HEK293 (cell line): ENCODE data around the gene XK.

Experiments used
- CTCF ChIA-PET: fragments of 350-600 bp; formaldehyde crosslinking; extraction: SDS; loops from one replicate; lab custom pipeline; 2021; ENCODE audit warnings: antibody characterized with exemption; lab: Yijun Ruan, JAX
- POLR2A ChIA-PET: fragments of 300-600 bp; formaldehyde crosslinking; extraction: SDS; loops from one replicate; lab custom pipeline; 2020; ENCODE audit warnings: antibody characterized with exemption, inconsistent platforms; lab: Yijun Ruan, JAX
- H3K27ac ChIP-seq: fragments of 200-500 bp; sonication (Bioruptor generic); 2 replicates; pipeline ENCODE4 v1.5.1; 2014; ENCODE audit warnings: low read depth, low read length, control low read depth, inconsistent platforms; ENCODE audit errors: extremely low read depth
- H3K36me3 ChIP-seq, 2 experiments: fragments of 200-500 bp in 1 of 2; sonication (Bioruptor generic) in 1 of 2; 1 replicate in 1 of 2; 2 replicates in 1 of 2; pipeline ENCODE4 v1.5.1; 2014 to 2017; ENCODE audit warnings: inconsistent platforms in 2 of 2, low read length in 2 of 2; ENCODE audit not compliant: control insufficient read depth in 2 of 2, insufficient read depth in 1 of 2
- H3K4me1 ChIP-seq: fragments of 200-500 bp; sonication (Bioruptor generic); 2 replicates; pipeline ENCODE4 v1.5.1; 2014; ENCODE audit warnings: mild to moderate bottlenecking, low read length, inconsistent platforms; ENCODE audit not compliant: control insufficient read depth, insufficient read depth
- H3K4me3 ChIP-seq: 2 replicates; pipeline ENCODE4 v1.5.1; 2011; ENCODE audit warnings: low read depth, mild to moderate bottlenecking, control low read depth, low read length, moderate library complexity
- H3K9me3 ChIP-seq: fragments of 200-500 bp; sonication (Bioruptor generic); 2 replicates; pipeline ENCODE4 v1.5.1; 2014; ENCODE audit warnings: low read depth, low read length, inconsistent platforms; ENCODE audit not compliant: control insufficient read depth, insufficient read depth
- HOXA7 ChIP-seq: sonication (generic); formaldehyde crosslinking; IDR thresholded peaks from 2 replicates; pipeline ENCODE4 v1.8.1; 2022; ENCODE audit warnings: missing genetic modification reagents, borderline replicate concordance
- OSR2 ChIP-seq: fragments of 450-650 bp; formaldehyde crosslinking; IDR thresholded peaks from 2 replicates; pipeline ENCODE4 v1.5.1; 2016; ENCODE audit warnings: missing biosample characterization, missing genetic modification characterization
- RBAK ChIP-seq: fragments of 450-650 bp; formaldehyde crosslinking; IDR thresholded peaks from 2 replicates; pipeline ENCODE4 v1.5.1; 2016; ENCODE audit warnings: missing biosample characterization, missing genetic modification characterization
- REPIN1 ChIP-seq: fragments of 450-650 bp; formaldehyde crosslinking; IDR thresholded peaks from 2 replicates; pipeline ENCODE4 v1.5.1; 2017; ENCODE audit warnings: missing biosample characterization, missing genetic modification characterization, low read depth
- SETDB1 ChIP-seq: IDR thresholded peaks from one replicate; pipeline ENCODE4 v1.6.1; 2017; ENCODE audit warnings: mild to moderate bottlenecking, low read length, moderate library complexity, mixed read lengths; ENCODE audit not compliant: insufficient read length
- ZBTB20 ChIP-seq: fragments of 450-650 bp; formaldehyde crosslinking; IDR thresholded peaks from 2 replicates; pipeline ENCODE4 v1.5.1; 2016; ENCODE audit warnings: missing biosample characterization, missing genetic modification characterization
- ZNF132 ChIP-seq: fragments of 450-650 bp; formaldehyde crosslinking; IDR thresholded peaks from 2 replicates; pipeline ENCODE4 v1.5.1; 2017; ENCODE audit warnings: missing biosample characterization, missing genetic modification characterization, borderline replicate concordance
- ZNF140 ChIP-seq: fragments of 450-650 bp; formaldehyde crosslinking; IDR thresholded peaks from 2 replicates; pipeline ENCODE4 v1.5.1; 2016; ENCODE audit warnings: missing biosample characterization, missing genetic modification characterization
- ZNF19 ChIP-seq: fragments of 450-650 bp; formaldehyde crosslinking; IDR thresholded peaks from 2 replicates; pipeline ENCODE4; 2016; ENCODE audit warnings: missing biosample characterization, missing genetic modification characterization, low read depth
- ZNF2 ChIP-seq: fragments of 450-650 bp; formaldehyde crosslinking; IDR thresholded peaks from 2 replicates; pipeline ENCODE4 v1.5.1; 2016; ENCODE audit warnings: missing biosample characterization, missing genetic modification characterization
- ZNF221 ChIP-seq: fragments of 450-650 bp; formaldehyde crosslinking; IDR thresholded peaks from 2 replicates; pipeline ENCODE4 v1.5.1; 2017; ENCODE audit warnings: missing biosample characterization, missing genetic modification characterization, borderline replicate concordance
- ZNF292 ChIP-seq: fragments of 450-650 bp; formaldehyde crosslinking; IDR thresholded peaks from 2 replicates; pipeline ENCODE4 v1.5.1; 2016; ENCODE audit warnings: low read depth, missing biosample characterization, missing genetic modification characterization, borderline replicate concordance
- ZNF394 ChIP-seq: fragments of 450-650 bp; formaldehyde crosslinking; IDR thresholded peaks from 2 replicates; pipeline ENCODE4 v1.5.1; 2016; ENCODE audit warnings: missing biosample characterization, missing genetic modification characterization, mild to moderate bottlenecking, moderate library complexity, borderline replicate concordance
- ZNF404 ChIP-seq: fragments of 450-650 bp; formaldehyde crosslinking; IDR thresholded peaks from 2 replicates; pipeline ENCODE4 v1.5.1; 2017; ENCODE audit warnings: missing biosample characterization, missing genetic modification characterization
- ZNF416 ChIP-seq: fragments of 450-650 bp; formaldehyde crosslinking; IDR thresholded peaks from 2 replicates; pipeline ENCODE4 v1.5.1; 2016; ENCODE audit warnings: missing biosample characterization, missing genetic modification characterization
- ZNF473 ChIP-seq: fragments of 450-650 bp; formaldehyde crosslinking; IDR thresholded peaks from 2 replicates; pipeline ENCODE4 v1.5.1; 2017; ENCODE audit warnings: missing biosample characterization, missing genetic modification characterization
- ZNF600 ChIP-seq: fragments of 450-650 bp; formaldehyde crosslinking; IDR thresholded peaks from 2 replicates; pipeline ENCODE4 v1.5.1; 2016; ENCODE audit warnings: missing biosample characterization, missing genetic modification characterization
- ZNF621 ChIP-seq: fragments of 450-650 bp; formaldehyde crosslinking; IDR thresholded peaks from 2 replicates; pipeline ENCODE4 v1.5.1; 2017; ENCODE audit warnings: missing biosample characterization, missing genetic modification characterization
- ZNF660 ChIP-seq: fragments of 450-650 bp; IDR thresholded peaks from 2 replicates; pipeline ENCODE4 v1.5.1; 2018; ENCODE audit warnings: missing biosample characterization, mild to moderate bottlenecking, missing genetic modification characterization
- ZNF670 ChIP-seq: fragments of 450-650 bp; formaldehyde crosslinking; IDR thresholded peaks from 2 replicates; pipeline ENCODE4 v1.5.1; 2016; ENCODE audit warnings: missing biosample characterization, missing genetic modification characterization, low read depth
- ZNF830 ChIP-seq: fragments of 450-650 bp; IDR thresholded peaks from 2 replicates; pipeline ENCODE4 v1.5.0; 2018; ENCODE audit warnings: missing biosample characterization, missing genetic modification characterization, low read depth, mild to moderate bottlenecking, moderate library complexity
- TF ChIP-seq, protein P1 (sequence below): fragments of 450-650 bp; formaldehyde crosslinking; IDR thresholded peaks from 2 replicates; pipeline ENCODE4 v1.5.1; 2016; ENCODE audit warnings: missing biosample characterization, missing genetic modification characterization
- TF ChIP-seq, protein P2 (sequence below): fragments of 450-650 bp; formaldehyde crosslinking; IDR thresholded peaks from 2 replicates; pipeline ENCODE4 v1.5.1; 2016; ENCODE audit warnings: missing biosample characterization, missing genetic modification characterization
- TF ChIP-seq, protein P3 (sequence below): fragments of 450-650 bp; formaldehyde crosslinking; IDR thresholded peaks from 2 replicates; pipeline ENCODE4 v1.5.1; 2016; ENCODE audit warnings: missing biosample characterization, missing genetic modification characterization
- TF ChIP-seq, protein P4 (sequence below): fragments of 450-650 bp; formaldehyde crosslinking; IDR thresholded peaks from 2 replicates; pipeline ENCODE4 v1.5.1; 2017; ENCODE audit warnings: missing biosample characterization, missing genetic modification characterization
- TF ChIP-seq, protein P5 (sequence below): fragments of 450-650 bp; formaldehyde crosslinking; IDR thresholded peaks from 2 replicates; pipeline ENCODE4 v1.5.1; 2016; ENCODE audit warnings: missing biosample characterization, missing genetic modification characterization, low read depth
- TF ChIP-seq, protein P6 (sequence below): sonication (generic); formaldehyde crosslinking; IDR thresholded peaks from 2 replicates; pipeline ENCODE4 v1.8.1; 2022; ENCODE audit warnings: mild to moderate bottlenecking, moderate library complexity, missing genetic modification reagents

The XK gene

DNA sequence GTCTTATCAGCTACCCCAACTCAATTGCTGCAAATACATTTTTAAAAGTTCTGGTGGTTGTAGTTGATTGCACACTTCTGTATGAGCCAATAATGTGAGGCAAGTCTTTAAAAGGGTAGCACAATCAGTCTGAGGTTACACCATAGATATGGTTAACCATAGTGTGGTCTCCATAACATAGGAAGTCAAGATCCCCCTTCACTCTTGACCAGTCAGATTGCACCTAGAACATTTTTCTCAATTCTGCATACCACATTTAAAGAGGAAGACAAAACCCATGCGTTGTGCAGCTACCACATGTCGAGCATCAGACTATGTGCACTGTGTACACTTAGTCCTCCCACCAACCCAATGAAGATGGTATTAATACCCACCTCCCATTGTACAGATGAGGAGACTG lies 67.8 kb downstream of the XK start:
- Histone ChIP-seq H3K4me1 (no peaks in the 10 kb centered on the region), H3K36me3 (no peaks in the 10 kb centered on the region), H3K9me3 (no peaks in the 10 kb centered on the region), H3K4me3 (no peak overlapping the region), H3K27ac (no peak overlapping the region)
- ChIA-PET POLR2A (no interaction called here), CTCF (interaction anchor here (1.0 to 1.7 kb wide), 2 partner anchors 8 to 10 kb away, joined by 3 to 6 read pairs; no protein-coding TSS in a partner anchor)
- TF ChIP-seq ZNF140 (no peak), ZNF600 (tag by site-specific recombination) (no peak), OSR2 (tag by site-specific recombination) (no peak), ZNF660 (tag by site-specific recombination) (no peak), ZNF473 (tag by site-specific recombination) (no peak)
- TF ChIP-seq, protein P1, sequence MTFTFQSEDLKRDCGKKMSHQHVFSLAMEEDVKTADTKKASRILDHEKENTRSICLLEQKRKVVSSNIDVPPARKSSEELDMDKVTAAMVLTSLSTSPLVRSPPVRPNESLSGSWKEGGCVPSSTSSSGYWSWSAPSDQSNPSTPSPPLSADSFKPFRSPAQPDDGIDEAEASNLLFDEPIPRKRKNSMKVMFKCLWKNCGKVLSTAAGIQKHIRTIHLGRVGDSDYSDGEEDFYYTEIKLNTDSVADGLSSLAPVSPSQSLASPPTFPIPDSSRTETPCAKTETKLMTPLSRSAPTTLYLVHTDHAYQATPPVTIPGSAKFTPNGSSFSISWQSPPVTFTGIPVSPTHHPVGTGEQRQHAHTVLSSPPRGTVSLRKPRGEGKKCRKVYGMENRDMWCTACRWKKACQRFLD (tag by site-specific recombination): no peak
- TF ChIP-seq, protein P2, sequence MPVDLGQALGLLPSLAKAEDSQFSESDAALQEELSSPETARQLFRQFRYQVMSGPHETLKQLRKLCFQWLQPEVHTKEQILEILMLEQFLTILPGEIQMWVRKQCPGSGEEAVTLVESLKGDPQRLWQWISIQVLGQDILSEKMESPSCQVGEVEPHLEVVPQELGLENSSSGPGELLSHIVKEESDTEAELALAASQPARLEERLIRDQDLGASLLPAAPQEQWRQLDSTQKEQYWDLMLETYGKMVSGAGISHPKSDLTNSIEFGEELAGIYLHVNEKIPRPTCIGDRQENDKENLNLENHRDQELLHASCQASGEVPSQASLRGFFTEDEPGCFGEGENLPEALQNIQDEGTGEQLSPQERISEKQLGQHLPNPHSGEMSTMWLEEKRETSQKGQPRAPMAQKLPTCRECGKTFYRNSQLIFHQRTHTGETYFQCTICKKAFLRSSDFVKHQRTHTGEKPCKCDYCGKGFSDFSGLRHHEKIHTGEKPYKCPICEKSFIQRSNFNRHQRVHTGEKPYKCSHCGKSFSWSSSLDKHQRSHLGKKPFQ (tag by site-specific recombination): no peak
- TF ChIP-seq, protein P3, sequence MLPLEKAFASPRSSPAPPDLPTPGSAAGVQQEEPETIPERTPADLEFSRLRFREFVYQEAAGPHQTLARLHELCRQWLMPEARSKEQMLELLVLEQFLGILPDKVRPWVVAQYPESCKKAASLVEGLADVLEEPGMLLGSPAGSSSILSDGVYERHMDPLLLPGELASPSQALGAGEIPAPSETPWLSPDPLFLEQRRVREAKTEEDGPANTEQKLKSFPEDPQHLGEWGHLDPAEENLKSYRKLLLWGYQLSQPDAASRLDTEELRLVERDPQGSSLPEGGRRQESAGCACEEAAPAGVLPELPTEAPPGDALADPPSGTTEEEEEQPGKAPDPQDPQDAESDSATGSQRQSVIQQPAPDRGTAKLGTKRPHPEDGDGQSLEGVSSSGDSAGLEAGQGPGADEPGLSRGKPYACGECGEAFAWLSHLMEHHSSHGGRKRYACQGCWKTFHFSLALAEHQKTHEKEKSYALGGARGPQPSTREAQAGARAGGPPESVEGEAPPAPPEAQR (tag by site-specific recombination): no peak

DNA sequence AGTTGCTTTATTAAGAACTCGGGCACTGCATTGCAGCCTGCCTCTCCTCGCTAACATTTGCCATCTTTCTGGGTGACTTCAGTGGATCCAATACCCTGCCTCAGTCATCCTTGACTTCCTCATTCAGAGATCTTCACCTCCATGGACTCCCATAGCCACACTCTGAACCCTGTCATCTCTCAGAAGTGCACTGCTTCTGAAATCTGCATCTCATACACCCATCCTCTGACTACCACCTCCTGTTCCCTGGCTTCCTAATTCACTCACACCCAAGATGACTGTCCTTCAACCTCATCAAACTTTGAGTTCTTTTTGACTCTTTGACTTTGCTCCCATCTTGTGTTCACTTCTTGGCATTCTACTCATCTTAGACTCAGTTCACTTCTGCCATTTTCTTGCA lies 68.9 kb downstream of the XK start:
- TF ChIP-seq ZNF416 (no peak), ZNF2 (tag by site-specific recombination) (no peak), ZNF404 (tag by site-specific recombination) (no peak), ZNF394 (no peak), REPIN1 (tag by site-specific recombination) (no peak), ZNF830 (tag by site-specific recombination) (no peak), ZNF19 (tag by site-specific recombination) (no peak), ZNF621 (tag by site-specific recombination) (no peak), SETDB1 (no peak), ZNF670 (tag by site-specific recombination) (no peak), RBAK (no peak), ZBTB20 (no peak), ZNF132 (tag by site-specific recombination) (no peak), ZNF292 (tag by site-specific recombination) (no peak), HOXA7 (CRISPR knock-in tag) (no peak), ZNF221 (tag by site-specific recombination) (no peak)
- TF ChIP-seq, protein P4, sequence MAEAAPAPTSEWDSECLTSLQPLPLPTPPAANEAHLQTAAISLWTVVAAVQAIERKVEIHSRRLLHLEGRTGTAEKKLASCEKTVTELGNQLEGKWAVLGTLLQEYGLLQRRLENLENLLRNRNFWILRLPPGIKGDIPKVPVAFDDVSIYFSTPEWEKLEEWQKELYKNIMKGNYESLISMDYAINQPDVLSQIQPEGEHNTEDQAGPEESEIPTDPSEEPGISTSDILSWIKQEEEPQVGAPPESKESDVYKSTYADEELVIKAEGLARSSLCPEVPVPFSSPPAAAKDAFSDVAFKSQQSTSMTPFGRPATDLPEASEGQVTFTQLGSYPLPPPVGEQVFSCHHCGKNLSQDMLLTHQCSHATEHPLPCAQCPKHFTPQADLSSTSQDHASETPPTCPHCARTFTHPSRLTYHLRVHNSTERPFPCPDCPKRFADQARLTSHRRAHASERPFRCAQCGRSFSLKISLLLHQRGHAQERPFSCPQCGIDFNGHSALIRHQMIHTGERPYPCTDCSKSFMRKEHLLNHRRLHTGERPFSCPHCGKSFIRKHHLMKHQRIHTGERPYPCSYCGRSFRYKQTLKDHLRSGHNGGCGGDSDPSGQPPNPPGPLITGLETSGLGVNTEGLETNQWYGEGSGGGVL (tag by site-specific recombination): no peak
- TF ChIP-seq, protein P5, sequence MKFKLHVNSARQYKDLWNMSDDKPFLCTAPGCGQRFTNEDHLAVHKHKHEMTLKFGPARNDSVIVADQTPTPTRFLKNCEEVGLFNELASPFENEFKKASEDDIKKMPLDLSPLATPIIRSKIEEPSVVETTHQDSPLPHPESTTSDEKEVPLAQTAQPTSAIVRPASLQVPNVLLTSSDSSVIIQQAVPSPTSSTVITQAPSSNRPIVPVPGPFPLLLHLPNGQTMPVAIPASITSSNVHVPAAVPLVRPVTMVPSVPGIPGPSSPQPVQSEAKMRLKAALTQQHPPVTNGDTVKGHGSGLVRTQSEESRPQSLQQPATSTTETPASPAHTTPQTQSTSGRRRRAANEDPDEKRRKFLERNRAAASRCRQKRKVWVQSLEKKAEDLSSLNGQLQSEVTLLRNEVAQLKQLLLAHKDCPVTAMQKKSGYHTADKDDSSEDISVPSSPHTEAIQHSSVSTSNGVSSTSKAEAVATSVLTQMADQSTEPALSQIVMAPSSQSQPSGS (tag by site-specific recombination): no peak
- TF ChIP-seq, protein P6, sequence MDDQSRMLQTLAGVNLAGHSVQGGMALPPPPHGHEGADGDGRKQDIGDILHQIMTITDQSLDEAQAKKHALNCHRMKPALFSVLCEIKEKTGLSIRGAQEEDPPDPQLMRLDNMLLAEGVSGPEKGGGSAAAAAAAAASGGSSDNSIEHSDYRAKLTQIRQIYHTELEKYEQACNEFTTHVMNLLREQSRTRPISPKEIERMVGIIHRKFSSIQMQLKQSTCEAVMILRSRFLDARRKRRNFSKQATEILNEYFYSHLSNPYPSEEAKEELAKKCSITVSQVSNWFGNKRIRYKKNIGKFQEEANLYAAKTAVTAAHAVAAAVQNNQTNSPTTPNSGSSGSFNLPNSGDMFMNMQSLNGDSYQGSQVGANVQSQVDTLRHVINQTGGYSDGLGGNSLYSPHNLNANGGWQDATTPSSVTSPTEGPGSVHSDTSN (CRISPR knock-in tag): no peak
- Histone ChIP-seq H3K36me3 (no peaks in the 10 kb centered on the region), H3K9me3 (no peaks in the 10 kb centered on the region), H3K4me3 (no peak overlapping the region), H3K4me1 (no peaks in the 10 kb centered on the region), H3K27ac (no peak overlapping the region)
- ChIA-PET POLR2A (no interaction called here), CTCF (interaction anchor here (0.6 to 1.1 kb wide), 3 partner anchors 9 to 27 kb away, joined by 3 read pairs; no protein-coding TSS in a partner anchor)
